HPDE6-E6E7 (cell line): ENCODE results near the gene GCAT.

Experiments
- DNase-seq: peaks from one replicate; pipeline ENCODE4 v3.0.0; 2011; ENCODE audit warnings: missing footprints; ENCODE audit errors: extremely low spot score

Gene GCAT

DNA sequence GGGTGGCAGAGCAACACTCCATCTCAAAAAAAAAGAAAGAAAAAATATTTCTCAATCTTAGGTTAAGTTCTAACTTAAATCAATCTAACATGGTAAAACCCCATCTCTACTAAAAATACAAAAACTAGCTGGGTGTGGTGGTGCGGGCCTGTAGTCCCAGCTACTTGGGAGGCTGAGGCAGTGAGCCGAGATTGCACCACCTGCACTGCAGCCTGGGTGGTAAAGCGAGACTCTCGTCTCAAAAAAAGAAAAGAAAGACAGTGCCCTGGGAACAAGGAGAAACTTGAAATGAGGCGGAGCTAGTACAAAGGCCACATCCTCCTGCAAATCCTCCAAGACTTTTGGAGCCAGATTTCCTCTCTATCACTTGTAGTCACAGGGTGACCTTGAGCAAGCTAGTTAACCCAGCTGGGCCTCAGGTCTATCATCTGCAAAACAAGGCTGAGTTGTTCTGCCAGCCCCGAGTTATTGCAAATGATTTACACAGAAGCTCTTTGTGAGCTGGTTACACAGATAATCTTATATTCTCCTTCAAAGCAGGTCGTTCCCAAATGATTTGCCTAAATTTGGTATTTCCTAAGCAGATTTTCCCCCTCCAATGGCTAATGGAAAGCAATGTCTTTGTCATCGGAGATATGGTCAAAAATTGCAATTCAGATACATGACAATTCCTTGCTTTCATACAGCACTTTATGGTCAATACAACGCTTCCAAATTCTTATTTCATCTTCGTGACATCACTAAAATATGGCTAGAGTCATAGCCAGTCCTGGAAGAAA lies 34.5 kb downstream of the GCAT start:
- DNase-seq, result no peak

GRCh38 chr22:37843741-37844089 lies 36.0 kb downstream of the GCAT start:
- no peak for DNase-seq

DNA sequence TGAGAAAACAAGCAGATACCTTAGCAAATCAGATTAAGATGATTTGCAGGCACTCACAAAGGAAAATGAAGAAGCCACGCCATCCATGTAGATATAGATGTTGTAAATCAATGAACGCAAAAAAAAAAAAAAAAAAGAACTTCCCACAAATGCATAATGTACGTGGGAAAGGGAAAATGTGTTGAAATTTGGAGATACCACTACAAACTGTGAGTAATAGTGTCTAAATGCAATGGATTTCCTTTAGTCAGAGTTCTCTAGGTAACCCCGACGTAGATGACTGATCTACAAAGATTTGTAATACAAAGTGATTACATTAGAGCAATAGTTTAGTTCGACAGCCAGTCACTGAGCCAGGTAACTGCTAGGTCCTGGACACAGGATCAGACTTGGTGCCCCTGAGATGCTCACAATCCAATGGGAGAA lies 37.2 kb downstream of the GCAT start:
- DNase-seq, result no peak

GRCh38 chr22:37846433-37846832 lies 38.7 kb downstream of the GCAT start:
- no peak for DNase-seq

- no peak for DNase-seq
These were observed 40.9 kb downstream of the GCAT start for GRCh38 chr22:37848587-37849088.

- DNase-seq, result peak; percentile 93
These were observed 41.5 kb downstream of the GCAT start, which contains the start of gene EIF3L for GRCh38 chr22:37849089-37849751. TSS of gene EIF3L (plus strand) at chr22:37849419. CDS start at chr22:37849450, 31 bp downstream.

GRCh38 chr22:37850801-37851200 lies 43.1 kb downstream of the GCAT start:
- no peak for DNase-seq

DNA sequence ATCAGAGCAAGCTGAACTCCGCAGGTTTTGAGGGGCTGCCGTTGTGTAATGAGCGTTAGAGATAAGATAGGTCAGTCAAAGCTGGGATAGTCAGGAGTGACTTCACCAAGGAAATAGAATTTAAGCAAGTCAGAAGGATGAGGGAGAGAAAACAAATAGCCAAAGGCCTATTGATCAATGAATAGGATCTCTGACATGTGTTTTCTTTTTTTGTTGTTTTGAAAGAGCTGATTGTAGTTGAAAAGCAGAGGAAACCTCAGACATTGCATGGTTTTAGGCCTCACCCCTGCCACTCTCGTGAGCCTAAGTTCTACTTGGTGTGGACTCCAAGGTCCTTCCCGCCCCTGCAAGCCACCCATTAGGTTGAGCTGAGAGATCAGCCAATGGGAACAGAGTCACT lies 44.7 kb downstream of the GCAT start:
- no peak for DNase-seq

GRCh38 chr22:37854946-37855345 lies 47.2 kb downstream of the GCAT start:
- DNase-seq, result no peak

DNA sequence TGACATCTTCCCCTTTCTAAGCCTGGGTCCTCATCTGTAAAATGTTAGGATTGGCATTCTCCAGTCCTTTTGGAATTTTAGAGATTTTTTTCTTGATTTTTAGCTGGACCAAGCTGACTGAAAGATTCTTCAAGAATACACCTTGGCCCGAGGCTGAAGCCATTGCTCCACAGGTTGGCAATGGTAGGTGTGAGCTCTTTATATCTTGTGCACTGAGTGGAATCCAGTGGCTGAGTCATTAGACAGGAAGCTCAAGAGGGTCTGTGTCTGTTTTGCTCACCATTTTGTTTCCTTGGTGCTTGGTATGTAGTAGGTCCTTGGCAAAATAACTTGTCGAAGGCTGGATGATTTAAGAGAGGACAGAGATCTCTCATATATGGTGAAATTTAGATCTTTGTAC lies 47.7 kb downstream of the GCAT start:
- DNase-seq, result no peak

DNA sequence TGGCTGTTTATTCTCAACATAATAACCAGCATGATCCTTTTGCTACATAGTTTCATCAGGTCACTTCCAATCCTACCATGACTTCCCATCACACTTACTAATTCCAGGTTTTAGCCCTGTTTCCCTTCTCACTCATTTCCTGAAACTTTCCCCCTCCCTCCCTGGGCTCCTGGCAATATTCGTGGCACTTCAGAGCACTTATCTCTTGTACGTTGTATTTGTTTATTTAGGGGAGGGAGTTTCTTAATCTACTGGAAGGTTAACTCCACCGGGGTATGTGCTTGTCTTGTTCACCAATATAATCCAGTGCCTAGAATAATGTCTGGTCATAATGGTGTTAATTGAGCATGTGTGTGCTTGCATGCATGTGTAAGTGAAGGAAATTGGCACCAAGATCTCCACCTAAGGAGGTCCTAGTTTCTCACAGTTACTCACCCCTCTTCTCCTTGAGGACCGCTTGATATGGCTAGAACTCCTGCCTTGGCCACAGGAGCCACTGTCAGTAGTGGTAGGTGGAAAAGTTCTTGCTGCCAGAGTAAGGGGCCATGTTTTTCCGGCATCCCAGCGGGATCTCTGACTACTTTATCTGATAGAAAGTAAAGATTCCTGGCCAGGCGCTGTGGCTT lies 53.2 kb downstream of the GCAT start:
- DNase-seq, result no peak

DNA sequence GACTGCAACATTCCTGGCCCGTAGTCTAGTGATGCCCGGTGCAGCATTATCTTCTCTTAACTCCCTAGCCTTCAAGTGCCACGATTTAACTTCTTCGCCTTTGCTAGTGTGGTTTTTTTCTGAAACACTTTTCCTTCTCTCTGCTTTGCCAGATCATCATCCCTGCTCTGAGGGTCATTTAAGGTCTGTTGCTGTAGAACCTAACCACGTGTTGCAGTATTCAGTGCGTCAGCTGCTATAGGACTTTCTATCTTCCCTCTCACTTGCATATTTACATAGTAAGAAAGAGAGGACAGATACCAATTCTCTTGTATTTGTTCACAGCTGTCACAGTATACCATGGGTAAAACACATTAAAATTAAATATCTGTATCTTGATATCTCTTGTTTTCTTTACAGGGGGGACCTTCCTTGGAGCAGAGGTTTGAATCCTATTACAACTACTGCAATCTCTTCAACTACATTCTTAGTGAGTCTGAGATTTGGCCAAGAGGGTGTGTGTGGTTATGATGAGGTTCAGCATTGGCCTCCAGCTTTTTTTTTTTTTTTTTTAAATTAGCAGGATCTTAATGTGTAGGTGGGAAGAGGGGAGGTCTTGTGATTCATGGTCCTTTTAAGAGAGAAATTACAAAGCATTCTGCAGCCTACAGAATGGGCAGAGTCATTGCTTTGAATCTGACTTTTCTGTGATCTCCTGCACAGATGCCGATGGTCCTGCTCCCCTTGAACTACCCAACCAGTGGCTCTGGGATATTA lies 55.0 kb downstream of the GCAT start:
- no peak for DNase-seq

DNA sequence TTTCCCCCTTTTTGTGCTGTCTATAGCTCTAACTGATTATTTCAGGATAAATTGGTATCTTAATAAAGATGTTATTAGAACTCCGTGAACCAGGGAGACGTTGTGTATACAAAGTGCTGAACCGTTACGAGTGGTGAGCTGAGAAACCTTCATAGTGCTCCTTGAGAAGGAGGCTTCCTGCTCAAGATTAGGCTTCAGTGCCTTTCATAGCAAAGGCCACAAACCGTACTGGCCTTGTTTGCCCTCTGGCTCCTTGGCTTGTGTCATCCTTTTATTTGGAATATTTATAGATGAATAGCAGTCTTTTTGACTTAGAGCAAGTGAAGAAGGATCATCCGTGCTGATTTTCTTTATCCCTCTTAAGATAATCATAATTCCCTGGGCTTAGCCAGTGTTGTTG lies 57.8 kb downstream of the GCAT start:
- DNase-seq, result no peak
